Keratinocyte (primary cell): Measurements from ENCODE around the gene ZMYND8.

Experiments used
- EZH2 ChIP-seq: IDR thresholded peaks from one replicate; pipeline ENCODE4 v1.6.1; 2012; ENCODE audit warnings: inconsistent platforms, mild to moderate bottlenecking, low read length, moderate library complexity
- TF ChIP-seq, protein P1 (sequence below), 3 experiments: IDR thresholded peaks in 1 of 3; conservative IDR thresholded peaks in 1 of 3; optimal IDR thresholded peaks in 1 of 3; 2 replicates in 2 of 3; 3 replicates in 1 of 3; pipeline versions ENCODE3 to v1.5.1; 2011; ENCODE audit warnings: low read length in 3 of 3, mild to moderate bottlenecking in 3 of 3, moderate library complexity in 2 of 3, control low read depth in 1 of 3, inconsistent platforms in 1 of 3; ENCODE audit not compliant: insufficient read depth in 2 of 3; ENCODE audit errors: extremely low read depth in 1 of 3

DNA sequence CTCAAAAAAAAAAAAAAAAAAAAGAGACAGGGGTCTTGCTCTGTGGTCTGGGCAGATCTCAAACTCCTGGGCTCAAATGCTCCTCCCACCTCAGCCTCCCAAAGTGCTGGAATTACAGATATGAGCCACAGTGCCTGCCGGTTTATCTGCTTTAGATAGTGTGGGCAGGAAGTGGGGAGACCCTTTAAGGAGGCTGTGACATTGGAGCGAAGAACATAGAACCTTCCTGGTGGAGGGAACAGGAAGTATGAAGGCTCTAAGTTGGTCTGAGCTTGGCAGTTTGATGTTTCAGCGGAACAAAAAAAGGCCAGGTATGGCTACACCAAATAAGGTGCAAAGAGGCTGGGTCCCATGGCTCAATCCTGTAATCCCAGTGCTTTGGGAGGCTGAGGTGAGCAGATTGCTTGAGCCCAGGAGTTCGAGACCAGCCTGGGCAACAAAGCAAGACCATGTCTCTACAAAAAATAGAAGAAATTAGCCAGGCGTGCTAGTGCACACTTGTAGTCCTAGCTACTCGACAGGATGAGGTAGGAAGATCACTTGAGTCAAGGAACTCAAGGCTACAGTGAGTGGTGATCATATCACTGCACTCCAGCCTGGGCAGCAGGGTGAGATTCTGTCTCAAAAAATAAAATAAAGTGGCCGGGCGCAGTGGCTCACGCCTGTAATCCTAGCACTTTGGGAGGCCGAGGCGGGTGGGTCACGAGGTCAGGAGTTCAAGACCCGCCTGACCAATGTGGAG, 8.7 kb upstream of the ZMYND8 start:
- TF ChIP-seq, protein P1, sequence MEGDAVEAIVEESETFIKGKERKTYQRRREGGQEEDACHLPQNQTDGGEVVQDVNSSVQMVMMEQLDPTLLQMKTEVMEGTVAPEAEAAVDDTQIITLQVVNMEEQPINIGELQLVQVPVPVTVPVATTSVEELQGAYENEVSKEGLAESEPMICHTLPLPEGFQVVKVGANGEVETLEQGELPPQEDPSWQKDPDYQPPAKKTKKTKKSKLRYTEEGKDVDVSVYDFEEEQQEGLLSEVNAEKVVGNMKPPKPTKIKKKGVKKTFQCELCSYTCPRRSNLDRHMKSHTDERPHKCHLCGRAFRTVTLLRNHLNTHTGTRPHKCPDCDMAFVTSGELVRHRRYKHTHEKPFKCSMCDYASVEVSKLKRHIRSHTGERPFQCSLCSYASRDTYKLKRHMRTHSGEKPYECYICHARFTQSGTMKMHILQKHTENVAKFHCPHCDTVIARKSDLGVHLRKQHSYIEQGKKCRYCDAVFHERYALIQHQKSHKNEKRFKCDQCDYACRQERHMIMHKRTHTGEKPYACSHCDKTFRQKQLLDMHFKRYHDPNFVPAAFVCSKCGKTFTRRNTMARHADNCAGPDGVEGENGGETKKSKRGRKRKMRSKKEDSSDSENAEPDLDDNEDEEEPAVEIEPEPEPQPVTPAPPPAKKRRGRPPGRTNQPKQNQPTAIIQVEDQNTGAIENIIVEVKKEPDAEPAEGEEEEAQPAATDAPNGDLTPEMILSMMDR (optimal IDR thresholded peaks at IDR 0.05 in 1 of 3, IDR thresholded peaks at IDR 0.05 in 1 of 3, conservative IDR thresholded peaks at IDR 0.05 in 1 of 3; ENCODE audit: extremely low read depth in 1 of 3, insufficient read depth in 2 of 3, low read length in 3 of 3): no peak
- no peak for TF ChIP-seq EZH2
